ENCODE measurements around the gene ZNF367.
"Not testable (repeated sequence)": the region's sequence is repeated elsewhere in the genome, so short reads cannot be mapped to it uniquely, and the experiment has no call there.

The ZNF367 gene

GRCh38 chr9:96360976-96361375, 57.2 kb downstream of the ZNF367 start:
- no peak for DNase-seq

GRCh38 chr9:96360523-96360922, 57.6 kb downstream of the ZNF367 start:
- DNase-seq, result not testable (repeated sequence)

- no peak for DNase-seq
Observed at GRCh38 chr9:96350866-96351265, 67.3 kb downstream of the ZNF367 start.

- DNase-seq, result no peak
Observed at GRCh38 chr9:96348261-96348660, 69.9 kb downstream of the ZNF367 start.

- no peak for DNase-seq
Observed at GRCh38 chr9:96345551-96345950, 72.6 kb downstream of the ZNF367 start.

- DNase-seq, result no peak
Observed at GRCh38 chr9:96344458-96345180, 73.6 kb downstream of the ZNF367 start.

- DNase-seq, result no peak
Observed at GRCh38 chr9:96343515-96344360, 74.4 kb downstream of the ZNF367 start.

- no peak for DNase-seq
Observed at GRCh38 chr9:96342571-96343245, 75.5 kb downstream of the ZNF367 start.

GRCh38 chr9:96340707-96341106, 77.5 kb downstream of the ZNF367 start:
- DNase-seq, result no peak

- no peak for DNase-seq
Observed at GRCh38 chr9:96338299-96338698, 79.9 kb downstream of the ZNF367 start.
